Measurements from ENCODE around the gene LAMA5. TPM values are rescaled to one million over a fixed set of nuclear protein-coding genes. Genes with fewer than 3 reads are reported as not detected.

LAMA5 gene
- total RNA-seq, 4 donors from 2014 or later, result 93.9 to 179 (median 117) TPM

GRCh38 chr20:62359491-62360121 lies 7.5 kb downstream of the LAMA5 start:
- DNase-seq, result no peak
- WGBS, 2 donors, result 61 to 67% methylated on average over 6 to 7 of the region's 25 CpGs
- H3K27ac ChIP-seq, result peak overlapping the region; percentile 90 to 97 (median 92)
- H3K4me3 ChIP-seq (replicated peaks in 1 of 3), result no peak overlapping the region
- no peaks in the 10 kb centered on the region for H3K36me3 ChIP-seq
- TF ChIP-seq, protein P1, sequence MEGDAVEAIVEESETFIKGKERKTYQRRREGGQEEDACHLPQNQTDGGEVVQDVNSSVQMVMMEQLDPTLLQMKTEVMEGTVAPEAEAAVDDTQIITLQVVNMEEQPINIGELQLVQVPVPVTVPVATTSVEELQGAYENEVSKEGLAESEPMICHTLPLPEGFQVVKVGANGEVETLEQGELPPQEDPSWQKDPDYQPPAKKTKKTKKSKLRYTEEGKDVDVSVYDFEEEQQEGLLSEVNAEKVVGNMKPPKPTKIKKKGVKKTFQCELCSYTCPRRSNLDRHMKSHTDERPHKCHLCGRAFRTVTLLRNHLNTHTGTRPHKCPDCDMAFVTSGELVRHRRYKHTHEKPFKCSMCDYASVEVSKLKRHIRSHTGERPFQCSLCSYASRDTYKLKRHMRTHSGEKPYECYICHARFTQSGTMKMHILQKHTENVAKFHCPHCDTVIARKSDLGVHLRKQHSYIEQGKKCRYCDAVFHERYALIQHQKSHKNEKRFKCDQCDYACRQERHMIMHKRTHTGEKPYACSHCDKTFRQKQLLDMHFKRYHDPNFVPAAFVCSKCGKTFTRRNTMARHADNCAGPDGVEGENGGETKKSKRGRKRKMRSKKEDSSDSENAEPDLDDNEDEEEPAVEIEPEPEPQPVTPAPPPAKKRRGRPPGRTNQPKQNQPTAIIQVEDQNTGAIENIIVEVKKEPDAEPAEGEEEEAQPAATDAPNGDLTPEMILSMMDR (IDR thresholded peaks at IDR 0.05), result no peak
- no peak for TF ChIP-seq POLR2A (IDR thresholded peaks at IDR 0.05)
- no peaks in the 10 kb centered on the region for H3K9me3 ChIP-seq
- no peaks in the 10 kb centered on the region for H3K27me3 ChIP-seq
- intact Hi-C loops (cut with DNase I), result no loop called here
- H3K4me1 ChIP-seq, result peaks cover 94 to 96% of the 10 kb centered on the region in 2 donors

DNA sequence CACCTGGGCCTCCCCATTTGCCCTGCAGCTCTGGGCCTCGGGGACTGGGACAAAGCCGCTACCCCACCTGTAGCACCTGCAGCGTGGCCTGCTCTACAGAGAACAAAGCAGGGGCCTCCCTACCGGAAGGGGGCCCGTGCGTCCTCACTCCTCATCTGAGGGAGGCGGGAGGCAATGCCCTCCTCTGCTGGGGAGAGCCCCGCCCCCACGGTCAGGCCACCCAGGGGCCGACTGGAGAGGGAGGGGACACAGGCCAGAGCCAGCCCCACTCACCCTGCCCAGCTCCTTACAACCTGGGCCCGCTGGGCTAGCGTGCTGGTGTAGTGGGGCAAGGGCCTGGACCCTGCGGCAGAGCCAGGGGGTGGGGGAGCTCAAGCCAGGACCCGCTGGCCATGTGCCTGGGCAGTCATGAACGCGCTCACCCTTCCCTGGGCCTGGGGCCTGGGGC lies 8.0 kb downstream of the LAMA5 start:
- H3K36me3 ChIP-seq, result no peaks in the 10 kb centered on the region
- H3K27me3 ChIP-seq, result no peaks in the 10 kb centered on the region
- WGBS, 2 donors, result 70 to 74% methylated on average over 6 to 11 of the region's 16 CpGs
- no peaks in the 10 kb centered on the region for H3K9me3 ChIP-seq
- no peak overlapping the region for H3K4me3 ChIP-seq (replicated peaks in 1 of 3)
- DNase-seq, result no peak
- H3K4me1 ChIP-seq, result peaks cover 89 to 96% of the 10 kb centered on the region in 2 donors
- peak overlapping the region; percentile 90 to 97 (median 92) for H3K27ac ChIP-seq
- intact Hi-C loops (cut with DNase I), result no loop called here
- TF ChIP-seq, protein P1 (IDR thresholded peaks at IDR 0.05), result no peak
- no peak for TF ChIP-seq POLR2A (IDR thresholded peaks at IDR 0.05)

GRCh38 chr20:62358171-62359042 lies 8.7 kb downstream of the LAMA5 start:
- peak overlapping the region; percentile 90 to 97 (median 92) for H3K27ac ChIP-seq
- H3K27me3 ChIP-seq, result no peaks in the 10 kb centered on the region
- DNase-seq, result peak in 1 of 2 donors; percentile 53
- H3K4me1 ChIP-seq, result peaks cover 85 to 96% of the 10 kb centered on the region in 2 donors
- intact Hi-C loops (cut with DNase I), result no loop called here
- no peak for TF ChIP-seq POLR2A (IDR thresholded peaks at IDR 0.05)
- TF ChIP-seq, protein P1 (IDR thresholded peaks at IDR 0.05), result no peak
- no peak overlapping the region for H3K4me3 ChIP-seq (replicated peaks in 1 of 3)
- 65 to 95% methylated on average over 6 to 12 of the region's 24 CpGs for WGBS, 2 donors
- no peaks in the 10 kb centered on the region for H3K36me3 ChIP-seq
- H3K9me3 ChIP-seq, result no peaks in the 10 kb centered on the region

GRCh38 chr20:62357681-62358080 lies 9.4 kb downstream of the LAMA5 start:
- no peaks in the 10 kb centered on the region for H3K27me3 ChIP-seq
- H3K4me1 ChIP-seq, result peaks cover 84 to 95% of the 10 kb centered on the region in 2 donors
- H3K36me3 ChIP-seq, result no peaks in the 10 kb centered on the region
- DNase-seq, result no peak
- 58 to 62% methylated on average over 5 of the region's 7 CpGs for WGBS, 2 donors
- peak overlapping the region; percentile 90 to 97 (median 92) for H3K27ac ChIP-seq
- no peaks in the 10 kb centered on the region for H3K9me3 ChIP-seq
- TF ChIP-seq POLR2A (IDR thresholded peaks at IDR 0.05), result no peak
- TF ChIP-seq, protein P1 (IDR thresholded peaks at IDR 0.05), result no peak
- peak overlapping the region in 1 of 3 donors; percentile 8 for H3K4me3 ChIP-seq (replicated peaks in 1 of 3)
- intact Hi-C loops (cut with DNase I), result no loop called here

All from thyroid gland (tissue), 4 donors.